ENCODE results near the gene GOLIM4. TPM values are rescaled to one million over a fixed set of nuclear protein-coding genes. Genes with fewer than 3 reads are reported as not detected.

Gene GOLIM4
- total and polyA plus RNA-seq, 2 of the 13 experiments (the other 11 are each of a cell fraction or from before 2014, with no cell fraction given): 10.9 to 47.7 TPM

GRCh38 chr3:168080499-168081170, 15.1 kb downstream of the GOLIM4 start:
- POLR2A ChIA-PET: no interaction called here

More at GRCh38 chr3:168080499-168081170, 15.1 kb downstream of the GOLIM4 start:
- in situ Hi-C loops (cut with HindIII; ENCODE audit: extremely low pct_ligation_motif_present, low pct_unique_long_range_greater_than_20kb): no loop called here
- Histone ChIP-seq H3K79me2 (ENCODE audit: insufficient read depth, low read length) (peaks cover 72% of the 10 kb centered on the region), H3K4me2 (ENCODE audit: low read depth, low read length) (no peak overlapping the region), H2AFZ (ENCODE audit: low read length) (no peak overlapping the region), H3K9me3 (ENCODE audit: low read length) (no peaks in the 10 kb centered on the region), H3K27me3 (ENCODE audit: control insufficient read depth in 1 of 2, insufficient read depth in 2 of 2, low read length in 2 of 2) (no peaks in the 10 kb centered on the region), H3K9ac (ENCODE audit: insufficient read depth, low read depth, low read length) (no peak overlapping the region), H3K27ac (ENCODE audit: extremely low read length, insufficient read depth, low read length) (no peak overlapping the region), H4K20me1 (ENCODE audit: insufficient read depth, low read length) (no peaks in the 10 kb centered on the region), H3K4me1 (ENCODE audit: insufficient read depth, low read length) (no peaks in the 10 kb centered on the region), H3K4me3 (replicated peaks in 1 of 3; ENCODE audit: insufficient read depth in 1 of 3, low read depth in 2 of 3, low read length in 3 of 3) (no peak overlapping the region), H3K36me3 (replicated peaks in 1 of 2; ENCODE audit: control insufficient read depth in 1 of 2, insufficient read depth in 2 of 2, low read length in 2 of 2) (peaks cover 3 to 4% of the 10 kb centered on the region in 2 experiments; a peak in 2 of 5 replicates)
- FAIRE-seq: no peak
- DNase-seq (ENCODE audit: low spot score): no peak
- 80% methylated on average over 5 of the region's 5 CpGs for WGBS (ENCODE audit: low lambda C conversion rate)
- CTCF ChIA-PET (ENCODE audit: low intra/inter-chr PET ratio, low total read pairs): no interaction called here
- no peak for TF ChIP-seq HMG20A (CRISPR knock-in tag; IDR thresholded peaks at IDR 0.05; ENCODE audit: borderline replicate concordance)
- TF ChIP-seq ZEB1 (IDR thresholded peaks at IDR 0.05; ENCODE audit: insufficient replicate concordance, low read depth): no peak
- TF ChIP-seq CEBPZ (IDR thresholded peaks at IDR 0.05; ENCODE audit: low read length): no peak
- no peak for TF ChIP-seq GFI1 (CRISPR knock-in tag; IDR thresholded peaks at IDR 0.05; ENCODE audit: borderline replicate concordance)
- TF ChIP-seq ZBTB8A (CRISPR knock-in tag; IDR thresholded peaks at IDR 0.05; ENCODE audit: borderline replicate concordance, low read depth): no peak
- TF ChIP-seq, protein P1, sequence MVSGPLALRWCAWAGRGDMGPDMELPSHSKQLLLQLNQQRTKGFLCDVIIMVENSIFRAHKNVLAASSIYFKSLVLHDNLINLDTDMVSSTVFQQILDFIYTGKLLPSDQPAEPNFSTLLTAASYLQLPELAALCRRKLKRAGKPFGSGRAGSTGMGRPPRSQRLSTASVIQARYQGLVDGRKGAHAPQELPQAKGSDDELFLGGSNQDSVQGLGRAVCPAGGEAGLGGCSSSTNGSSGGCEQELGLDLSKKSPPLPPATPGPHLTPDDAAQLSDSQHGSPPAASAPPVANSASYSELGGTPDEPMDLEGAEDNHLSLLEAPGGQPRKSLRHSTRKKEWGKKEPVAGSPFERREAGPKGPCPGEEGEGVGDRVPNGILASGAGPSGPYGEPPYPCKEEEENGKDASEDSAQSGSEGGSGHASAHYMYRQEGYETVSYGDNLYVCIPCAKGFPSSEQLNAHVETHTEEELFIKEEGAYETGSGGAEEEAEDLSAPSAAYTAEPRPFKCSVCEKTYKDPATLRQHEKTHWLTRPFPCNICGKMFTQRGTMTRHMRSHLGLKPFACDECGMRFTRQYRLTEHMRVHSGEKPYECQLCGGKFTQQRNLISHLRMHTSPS (CRISPR knock-in tag; IDR thresholded peaks at IDR 0.05; ENCODE audit: low read depth): no peak
- TF ChIP-seq ZBTB14 (CRISPR knock-in tag; IDR thresholded peaks at IDR 0.05): no peak
- TF ChIP-seq ZFP41 (CRISPR knock-in tag; IDR thresholded peaks at IDR 0.05; ENCODE audit: borderline replicate concordance): no peak
- no peak for TF ChIP-seq REXO4 (CRISPR knock-in tag; IDR thresholded peaks at IDR 0.05; ENCODE audit: borderline replicate concordance)
- TF ChIP-seq GATA4 (IDR thresholded peaks at IDR 0.05; ENCODE audit: borderline replicate concordance, low read depth): no peak
- TF ChIP-seq ZZZ3 (CRISPR knock-in tag; IDR thresholded peaks at IDR 0.05; ENCODE audit: borderline replicate concordance): no peak
- no peak for TF ChIP-seq ZSCAN29 (CRISPR knock-in tag; conservative IDR thresholded peaks at IDR 0.05)
- TF ChIP-seq E2F5 (CRISPR knock-in tag; conservative IDR thresholded peaks at IDR 0.05): no peak
- TF ChIP-seq ZFP37 (CRISPR knock-in tag; IDR thresholded peaks at IDR 0.05; ENCODE audit: borderline replicate concordance): no peak
- TF ChIP-seq MIER2 (CRISPR knock-in tag; IDR thresholded peaks at IDR 0.05): no peak
- no TSS peak for BruUV-seq (replicated peaks)
- ATAC-seq: no peak
- intact Hi-C loops (cut with micrococcal nuclease; ENCODE audit: unreplicated experiment): no loop called here

Data from HepG2 (cell line).